OCI-LY1 (cell line): Measurements from ENCODE around the gene MKI67.

Experiments used
- H2AFZ ChIP-seq: fragments of 200-600 bp; sonication (generic), shearing (Covaris generic); 2 replicates; pipeline ENCODE4 v1.6.0; 2014; ENCODE audit warnings: antibody characterized with exemption, mild to moderate bottlenecking, low read length
- H3F3A ChIP-seq: fragments of 200-600 bp; sonication (generic), shearing (Covaris generic); 2 replicates; pipeline ENCODE4 v1.6.0; 2014; ENCODE audit warnings: mild to moderate bottlenecking, antibody characterized with exemption, low read length, moderate library complexity; ENCODE audit not compliant: insufficient read depth
- H3K27ac ChIP-seq: fragments of 200-600 bp; sonication (generic); 2 replicates; pipeline ENCODE4 v1.5.1; 2014; ENCODE audit warnings: low read length, mixed run types, mild to moderate bottlenecking, low read depth; ENCODE audit not compliant: poor library complexity, severe bottlenecking
- H3K27me3 ChIP-seq: fragments of 200-600 bp; sonication (generic); 2 replicates; pipeline ENCODE4 v1.6.0; 2014; ENCODE audit warnings: antibody characterized with exemption, mild to moderate bottlenecking, low read length, moderate library complexity; ENCODE audit not compliant: insufficient read depth
- H3K36me3 ChIP-seq: fragments of 200-600 bp; sonication (generic); 2 replicates; pipeline ENCODE4 v1.6.1; 2014; ENCODE audit warnings: mild to moderate bottlenecking, antibody characterized with exemption, low read length, moderate library complexity, mixed read lengths; ENCODE audit not compliant: insufficient read depth
- H3K4me1 ChIP-seq: fragments of 200-600 bp; sonication (generic); 2 replicates; pipeline ENCODE4 v1.5.1; 2014; ENCODE audit warnings: mild to moderate bottlenecking, low read length, moderate library complexity; ENCODE audit not compliant: insufficient read depth, severe bottlenecking
- H3K4me2 ChIP-seq: fragments of 200-600 bp; sonication (generic), shearing (Covaris generic); 2 replicates; pipeline ENCODE4 v1.6.1; 2014; ENCODE audit warnings: low read length
- H3K4me3 ChIP-seq: fragments of 200-600 bp; sonication (generic); 2 replicates; pipeline ENCODE4 v1.5.1; 2014; ENCODE audit warnings: low read length, low read depth, mild to moderate bottlenecking, mixed read lengths; ENCODE audit not compliant: poor library complexity, severe bottlenecking
- H3K79me2 ChIP-seq: fragments of 200-600 bp; shearing (Covaris generic); 2 replicates; pipeline ENCODE4 v1.6.1; 2016; ENCODE audit warnings: mixed run types, low read length, mixed read lengths; ENCODE audit not compliant: insufficient read depth
- H3K9ac ChIP-seq: fragments of 200-600 bp; sonication (generic), shearing (Covaris generic); 2 replicates; pipeline ENCODE4 v1.6.1; 2014; ENCODE audit warnings: mild to moderate bottlenecking, low read length, mixed read lengths
- H3K9me2 ChIP-seq: fragments of 200-600 bp; sonication (generic), shearing (Covaris generic); 2 replicates; pipeline ENCODE4 v1.6.1; 2014; ENCODE audit warnings: low read depth, mild to moderate bottlenecking, low read length, mixed read lengths
- H3K9me3 ChIP-seq: fragments of 200-600 bp; shearing (Covaris generic); 2 replicates; pipeline ENCODE4 v1.6.1; 2014; ENCODE audit warnings: low read length, mixed read lengths
- H4K20me1 ChIP-seq: fragments of 200-600 bp; sonication (generic), shearing (Covaris generic); 2 replicates; pipeline ENCODE4 v1.6.0; 2016; ENCODE audit warnings: mild to moderate bottlenecking, low read length; ENCODE audit not compliant: insufficient read depth
- EZH2 ChIP-seq: fragments of 200-600 bp; sonication (generic), shearing (Covaris generic); IDR thresholded peaks from 2 replicates; pipeline ENCODE4 v1.8.0; 2017; ENCODE audit warnings: borderline replicate concordance, mixed run types, mild to moderate bottlenecking, antibody characterized with exemption, low read length, moderate library complexity, mixed read lengths
- TF ChIP-seq, protein P1 (sequence below): fragments of 200-600 bp; sonication (generic), shearing (Covaris generic); IDR thresholded peaks from 2 replicates; pipeline ENCODE4 v1.5.1; 2017; ENCODE audit warnings: mild to moderate bottlenecking, antibody characterized with exemption, low read length, moderate library complexity, mixed read lengths

The MKI67 gene

DNA sequence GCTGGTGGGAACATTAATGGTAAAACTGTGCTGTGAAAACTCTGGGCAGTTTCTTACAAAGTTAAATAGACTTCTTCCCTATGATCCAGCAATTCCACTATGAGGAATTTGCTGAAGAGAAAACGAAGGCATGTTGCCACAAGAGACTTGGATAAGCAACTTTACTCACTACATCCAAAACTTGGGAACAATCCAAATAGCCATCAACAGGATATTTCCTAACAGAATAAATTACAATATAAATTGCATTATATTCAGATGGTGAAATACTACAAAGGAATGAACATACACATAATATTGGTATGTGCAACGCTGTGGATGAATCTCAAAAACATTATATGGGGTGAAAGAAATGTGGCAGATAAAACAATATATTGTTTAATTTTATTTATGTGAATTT, 21.4 kb upstream of the MKI67 start:
- H3K27ac ChIP-seq = no peak overlapping the region
- no peaks in the 10 kb centered on the region for H3K36me3 ChIP-seq
- H3K9ac ChIP-seq = no peak overlapping the region
- no peaks in the 10 kb centered on the region for H3K79me2 ChIP-seq
- H3K4me2 ChIP-seq = no peak overlapping the region; the same call in 1 of the 2 replicates
- no peak overlapping the region for H2AFZ ChIP-seq
- no peak overlapping the region for H3K4me3 ChIP-seq
- TF ChIP-seq EZH2 = no peak
- TF ChIP-seq, protein P1, sequence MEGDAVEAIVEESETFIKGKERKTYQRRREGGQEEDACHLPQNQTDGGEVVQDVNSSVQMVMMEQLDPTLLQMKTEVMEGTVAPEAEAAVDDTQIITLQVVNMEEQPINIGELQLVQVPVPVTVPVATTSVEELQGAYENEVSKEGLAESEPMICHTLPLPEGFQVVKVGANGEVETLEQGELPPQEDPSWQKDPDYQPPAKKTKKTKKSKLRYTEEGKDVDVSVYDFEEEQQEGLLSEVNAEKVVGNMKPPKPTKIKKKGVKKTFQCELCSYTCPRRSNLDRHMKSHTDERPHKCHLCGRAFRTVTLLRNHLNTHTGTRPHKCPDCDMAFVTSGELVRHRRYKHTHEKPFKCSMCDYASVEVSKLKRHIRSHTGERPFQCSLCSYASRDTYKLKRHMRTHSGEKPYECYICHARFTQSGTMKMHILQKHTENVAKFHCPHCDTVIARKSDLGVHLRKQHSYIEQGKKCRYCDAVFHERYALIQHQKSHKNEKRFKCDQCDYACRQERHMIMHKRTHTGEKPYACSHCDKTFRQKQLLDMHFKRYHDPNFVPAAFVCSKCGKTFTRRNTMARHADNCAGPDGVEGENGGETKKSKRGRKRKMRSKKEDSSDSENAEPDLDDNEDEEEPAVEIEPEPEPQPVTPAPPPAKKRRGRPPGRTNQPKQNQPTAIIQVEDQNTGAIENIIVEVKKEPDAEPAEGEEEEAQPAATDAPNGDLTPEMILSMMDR = no peak
- peaks cover 14% of the 10 kb centered on the region for H3K4me1 ChIP-seq
- no peaks in the 10 kb centered on the region for H3K9me3 ChIP-seq
- H3F3A ChIP-seq = no peaks in the 10 kb centered on the region
- no peaks in the 10 kb centered on the region for H4K20me1 ChIP-seq
- peaks cover 6% of the 10 kb centered on the region; the same call in 1 of the 2 replicates for H3K27me3 ChIP-seq
- no peaks in the 10 kb centered on the region for H3K9me2 ChIP-seq

DNA sequence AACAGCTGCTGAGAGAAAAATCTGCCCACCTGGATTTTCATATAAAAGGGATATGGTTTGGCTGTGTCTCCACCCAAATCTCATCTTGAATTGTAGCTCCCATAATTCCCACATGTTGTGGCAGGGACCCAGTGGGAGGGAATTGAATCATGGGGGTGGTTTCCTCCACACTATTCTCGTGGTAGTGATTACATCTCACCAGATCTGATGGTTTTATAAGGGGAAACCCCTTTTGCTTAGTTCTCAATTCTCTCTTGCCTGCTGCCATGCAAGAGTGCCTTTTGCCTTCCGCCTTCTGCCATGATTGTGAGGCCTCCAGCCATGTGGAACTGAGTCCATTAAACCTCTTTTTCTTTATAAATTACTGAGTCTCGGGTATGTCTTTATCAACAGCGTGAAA, 20.8 kb upstream of the MKI67 start:
- no peak overlapping the region for H3K4me3 ChIP-seq
- no peaks in the 10 kb centered on the region for H3K9me2 ChIP-seq
- H3K27me3 ChIP-seq = peaks cover 6% of the 10 kb centered on the region; the same call in 1 of the 2 replicates
- peaks cover 14% of the 10 kb centered on the region for H3K4me1 ChIP-seq
- H3K79me2 ChIP-seq = no peaks in the 10 kb centered on the region
- TF ChIP-seq, protein P1 = no peak
- no peak for TF ChIP-seq EZH2
- no peaks in the 10 kb centered on the region for H3K36me3 ChIP-seq
- H3K9ac ChIP-seq = no peak overlapping the region
- H3F3A ChIP-seq = no peaks in the 10 kb centered on the region
- no peak overlapping the region; the same call in 1 of the 2 replicates for H3K4me2 ChIP-seq
- H3K27ac ChIP-seq = no peak overlapping the region
- H4K20me1 ChIP-seq = no peaks in the 10 kb centered on the region
- no peaks in the 10 kb centered on the region for H3K9me3 ChIP-seq
- H2AFZ ChIP-seq = no peak overlapping the region

DNA sequence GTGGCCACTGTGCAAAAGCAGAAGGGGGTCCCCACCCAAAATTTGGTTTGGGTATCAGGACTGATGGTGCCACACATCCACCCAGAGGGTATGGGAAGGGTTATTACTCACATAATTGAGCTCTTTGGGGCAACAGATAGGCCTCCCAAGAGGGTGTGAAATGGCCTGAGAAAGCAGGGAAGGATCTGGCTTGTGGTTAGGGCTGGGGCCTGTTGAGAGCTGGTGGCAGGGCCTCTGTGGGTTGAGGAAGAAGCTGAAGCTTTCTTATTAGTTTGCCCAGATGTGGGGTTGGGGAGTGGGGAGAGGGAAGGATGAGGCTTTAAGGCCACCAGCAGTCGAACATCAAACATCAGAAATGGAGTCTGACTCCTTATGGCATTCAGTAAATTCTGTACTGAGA, 18.3 kb upstream of the MKI67 start:
- Histone ChIP-seq H3F3A (no peaks in the 10 kb centered on the region), H3K79me2 (no peaks in the 10 kb centered on the region)

More for the DNA sequence above, 18.3 kb upstream of the MKI67 start:
- Histone ChIP-seq H3K9me3 (no peaks in the 10 kb centered on the region), H3K9me2 (no peaks in the 10 kb centered on the region), H3K36me3 (no peaks in the 10 kb centered on the region), H3K9ac (no peak overlapping the region), H3K27me3 (peaks cover 6% of the 10 kb centered on the region; the same call in 1 of the 2 replicates), H3K4me3 (no peak overlapping the region), H3K4me1 (peaks cover 10% of the 10 kb centered on the region), H4K20me1 (no peaks in the 10 kb centered on the region), H2AFZ (no peak overlapping the region), H3K27ac (no peak overlapping the region), H3K4me2 (no peak overlapping the region)
- TF ChIP-seq, protein P1 = no peak
- TF ChIP-seq EZH2 = no peak
